22Rv1 (cell line): ENCODE data around the gene ZMPSTE24.
A peak's percentile ranks its signal among the peaks of the same experiment; 100 is the strongest.

Source experiments
- H3K27ac ChIP-seq: fragments of 450-650 bp; 2 replicates; pipeline ENCODE4 v1.5.1; 2017
- CTCF ChIP-seq: fragments of 450-650 bp; IDR thresholded peaks from 2 replicates; pipeline ENCODE4 v1.5.1; 2017; ENCODE audit warnings: mild to moderate bottlenecking
- ZFX ChIP-seq: fragments of 450-650 bp; IDR thresholded peaks from 2 replicates; pipeline ENCODE4 v1.6.1; 2017; ENCODE audit warnings: antibody characterized with exemption, borderline replicate concordance

Gene ZMPSTE24

GRCh38 chr1:40272653-40273213 is 14.7 kb downstream of the ZMPSTE24 start:
- no peak overlapping the region for H3K27ac ChIP-seq
- TF ChIP-seq CTCF (no peak), ZFX (no peak)

- TF ChIP-seq CTCF: no peak
- TF ChIP-seq ZFX: no peak
- no peak overlapping the region for H3K27ac ChIP-seq
These were observed 15.6 kb downstream of the ZMPSTE24 start for GRCh38 chr1:40273547-40274166.

GRCh38 chr1:40274331-40274730 is 16.3 kb downstream of the ZMPSTE24 start:
- TF ChIP-seq CTCF: no peak
- TF ChIP-seq ZFX: no peak
- H3K27ac ChIP-seq: no peak overlapping the region

GRCh38 chr1:40276122-40276521 is 18.1 kb downstream of the ZMPSTE24 start:
- no peak for TF ChIP-seq ZFX
- no peak for TF ChIP-seq CTCF
- H3K27ac ChIP-seq: 0 out of 2 replicates have a peak overlapping the region, but pooled peaks have one; percentile 3

GRCh38 chr1:40281853-40282252 is 23.8 kb downstream of the ZMPSTE24 start:
- TF ChIP-seq ZFX (no peak), CTCF (no peak)
- peak overlapping the region; percentile 87 for H3K27ac ChIP-seq

GRCh38 chr1:40291293-40291692 is 33.3 kb downstream of the ZMPSTE24 start:
- H3K27ac ChIP-seq: no peak overlapping the region
- TF ChIP-seq ZFX: no peak
- no peak for TF ChIP-seq CTCF

GRCh38 chr1:40299366-40300248 is 41.6 kb downstream of the ZMPSTE24 start:
- TF ChIP-seq CTCF (no peak), ZFX (no peak)
- H3K27ac ChIP-seq: no peak overlapping the region
